Calu3 (cell line): ENCODE results near the gene ELMOD3. TPM values are rescaled to one million over a fixed set of nuclear protein-coding genes. Genes with fewer than 3 reads are reported as not detected.

Experiments
- BruUV-seq: library from RNA; stranded (reverse); fragments of 400-500 nt; replicated peaks from 2 replicates; lab custom pipeline; 2021; lab: Mats Ljungman, UMichigan
- CTCF ChIA-PET: fragments of 300-600 bp; sonication (Branson Sonifier 250); formaldehyde crosslinking; loops from one replicate; lab custom pipeline; 2022; ENCODE audit warnings: antibody characterized with exemption; lab: Charles Lee
- DNase-seq: peaks from one replicate; pipeline ENCODE4 v3.0.0; 2022
- H3K27ac Mint-ChIP-seq: one replicate; pipeline ENCODE4 v1.8.0; 2022; ENCODE audit warnings: mixed read lengths; ENCODE audit not compliant: unreplicated experiment
- H3K27me3 Mint-ChIP-seq: one replicate; pipeline ENCODE4 v1.8.0; 2022; ENCODE audit warnings: mixed read lengths; ENCODE audit not compliant: unreplicated experiment
- H3K36me3 Mint-ChIP-seq: one replicate; pipeline ENCODE4 v1.8.0; 2022; ENCODE audit warnings: mild to moderate bottlenecking, moderate library complexity, mixed read lengths; ENCODE audit not compliant: insufficient read depth, unreplicated experiment
- H3K4me1 Mint-ChIP-seq: one replicate; pipeline ENCODE4 v1.8.0; 2022; ENCODE audit warnings: mild to moderate bottlenecking, low read depth, mixed read lengths; ENCODE audit not compliant: unreplicated experiment
- H3K4me3 Mint-ChIP-seq: one replicate; pipeline ENCODE4 v1.8.0; 2022; ENCODE audit warnings: mild to moderate bottlenecking, low read depth, moderate library complexity, mixed read lengths; ENCODE audit not compliant: unreplicated experiment
- H3K9me3 Mint-ChIP-seq: one replicate; pipeline ENCODE4 v1.8.0; 2022; ENCODE audit warnings: low read depth, mixed read lengths; ENCODE audit not compliant: unreplicated experiment
- CTCF ChIP-seq: fragments of 200-600 bp; IDR thresholded peaks from one replicate; pipeline ENCODE4 v1.8.0; 2022; ENCODE audit warnings: antibody characterized with exemption; ENCODE audit not compliant: unreplicated experiment
- intact Hi-C: fragments of 100-400 bp; cut with micrococcal nuclease; formaldehyde crosslinking; loops from one replicate; pipeline ENCODE4 v1.10.0; 2022; ENCODE audit not compliant: unreplicated experiment
- total RNA-seq: library from RNA; stranded (reverse); gene quantifications from 2 replicates; pipeline ENCODE4 v1.2.3, GENCODE V29; 2022

Gene ELMOD3
- total RNA-seq, 1 experiment from 2014 or later: 12.9 TPM

GRCh38 chr2:85400023-85400422 is 45.5 kb downstream of the ELMOD3 start:
- CTCF ChIA-PET: no interaction called here
- TF ChIP-seq CTCF: no peak
- Mint-ChIP-seq H3K4me1 (peaks cover 24% of the 10 kb centered on the region), H3K9me3 (peaks cover 3% of the 10 kb centered on the region), H3K27ac (no peak overlapping the region), H3K36me3 (peaks cover 48% of the 10 kb centered on the region), H3K27me3 (no peaks in the 10 kb centered on the region), H3K4me3 (no peak overlapping the region)
- intact Hi-C loops: no loop called here
- no peak for DNase-seq
- BruUV-seq: no TSS peak

GRCh38 chr2:85400541-85401463 is 46.2 kb downstream of the ELMOD3 start:
- peaks cover 24% of the 10 kb centered on the region for H3K4me1 Mint-ChIP-seq
- CTCF ChIA-PET: no interaction called here
- H3K36me3 Mint-ChIP-seq: peaks cover 49% of the 10 kb centered on the region
- BruUV-seq: no TSS peak
- no peaks in the 10 kb centered on the region for H3K27me3 Mint-ChIP-seq
- intact Hi-C loops: no loop called here
- no peak overlapping the region for H3K4me3 Mint-ChIP-seq
- no peak for TF ChIP-seq CTCF
- peaks cover 3% of the 10 kb centered on the region for H3K9me3 Mint-ChIP-seq
- no peak overlapping the region for H3K27ac Mint-ChIP-seq
- DNase-seq: no peak

GRCh38 chr2:85401464-85401805 is 46.9 kb downstream of the ELMOD3 start:
- H3K4me3 Mint-ChIP-seq: no peak overlapping the region
- TSS peak; percentile 24 for BruUV-seq
- peaks cover 46% of the 10 kb centered on the region for H3K36me3 Mint-ChIP-seq

DNA sequence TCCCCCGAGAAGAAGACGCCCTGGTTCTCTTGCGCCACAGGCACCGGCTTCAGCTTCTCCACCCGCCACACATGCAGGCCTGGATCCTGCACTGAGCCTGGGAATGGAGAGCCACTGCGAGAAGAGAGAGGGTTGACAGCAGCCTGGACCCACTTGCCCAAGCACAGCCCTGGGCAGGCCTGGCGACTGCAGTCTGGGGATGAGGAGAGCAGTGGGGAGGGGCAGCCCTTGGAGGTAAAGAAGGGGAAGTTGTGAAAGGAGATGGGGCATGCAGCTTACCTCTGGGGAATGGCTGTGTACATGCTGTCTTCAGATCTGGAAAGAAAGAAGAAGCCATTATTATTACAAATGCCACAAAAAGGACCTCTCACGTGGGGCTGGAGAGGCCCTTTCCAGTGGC is 47.3 kb downstream of the ELMOD3 start:
- H3K4me3 Mint-ChIP-seq: no peak overlapping the region
- no peak for DNase-seq
- intact Hi-C loops: no loop called here
- peaks cover 16% of the 10 kb centered on the region for H3K4me1 Mint-ChIP-seq
- H3K27ac Mint-ChIP-seq: no peak overlapping the region
- CTCF ChIA-PET: no interaction called here
- no TSS peak for BruUV-seq
- no peaks in the 10 kb centered on the region for H3K27me3 Mint-ChIP-seq
- TF ChIP-seq CTCF: no peak
- H3K9me3 Mint-ChIP-seq: peaks cover 3% of the 10 kb centered on the region
- H3K36me3 Mint-ChIP-seq: peaks cover 42% of the 10 kb centered on the region

More at GRCh38 chr2:85401464-85401805, 46.9 kb downstream of the ELMOD3 start:
- Mint-ChIP-seq H3K27me3 (no peaks in the 10 kb centered on the region), H3K9me3 (peaks cover 3% of the 10 kb centered on the region), H3K27ac (no peak overlapping the region), H3K4me1 (peaks cover 20% of the 10 kb centered on the region)
- CTCF ChIA-PET: no interaction called here
- no peak for DNase-seq
- intact Hi-C loops: no loop called here
- TF ChIP-seq CTCF: no peak
